Cortex of kidney (tissue), 1 donor: ENCODE measurements around the gene TMEFF1.

Experiments used
- DNase-seq: peaks from one replicate; lab custom pipeline; 2025; lab: John Stamatoyannopoulos, UW

TMEFF1 gene

DNA sequence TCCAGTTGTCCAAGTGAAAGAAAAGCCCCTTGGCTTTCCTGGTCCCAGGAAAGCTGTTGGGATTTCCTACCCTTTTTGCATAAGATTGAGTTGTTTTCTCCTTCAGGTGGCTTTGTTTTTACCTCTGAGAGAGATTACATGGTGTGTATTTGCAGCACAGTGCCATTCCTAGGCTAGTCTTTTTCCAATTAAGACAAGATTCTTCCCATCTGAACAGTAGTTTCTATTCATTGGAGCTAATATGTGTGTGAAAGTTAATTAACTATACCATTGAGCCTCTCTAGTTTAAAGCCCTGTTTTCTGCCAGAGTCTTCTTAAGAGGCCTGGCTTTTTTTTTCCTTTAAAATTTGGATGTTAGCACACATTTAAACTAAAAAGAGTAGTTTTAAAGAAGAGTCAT lies 25.9 kb upstream of the TMEFF1 start:
- DNase-seq: no peak

DNA sequence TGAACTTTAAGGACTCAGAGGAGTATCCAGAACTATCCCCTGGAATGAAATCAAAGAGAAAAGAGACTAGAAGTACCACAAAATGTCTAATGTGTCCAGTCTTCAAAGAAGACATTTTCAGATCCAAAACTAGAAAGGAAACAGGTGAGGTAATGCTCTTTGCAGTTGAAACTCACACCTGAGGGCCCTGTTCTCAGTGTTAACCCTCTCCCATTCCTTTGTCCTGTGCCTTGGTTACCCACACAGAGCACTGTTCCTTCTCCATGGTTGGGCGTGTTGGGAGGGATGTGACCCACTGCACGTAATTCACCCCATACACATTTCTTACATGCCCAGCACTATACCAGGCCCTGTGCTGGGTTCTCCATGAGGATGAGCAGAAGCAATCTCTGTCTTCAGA lies 24.7 kb upstream of the TMEFF1 start:
- no peak for DNase-seq

DNA sequence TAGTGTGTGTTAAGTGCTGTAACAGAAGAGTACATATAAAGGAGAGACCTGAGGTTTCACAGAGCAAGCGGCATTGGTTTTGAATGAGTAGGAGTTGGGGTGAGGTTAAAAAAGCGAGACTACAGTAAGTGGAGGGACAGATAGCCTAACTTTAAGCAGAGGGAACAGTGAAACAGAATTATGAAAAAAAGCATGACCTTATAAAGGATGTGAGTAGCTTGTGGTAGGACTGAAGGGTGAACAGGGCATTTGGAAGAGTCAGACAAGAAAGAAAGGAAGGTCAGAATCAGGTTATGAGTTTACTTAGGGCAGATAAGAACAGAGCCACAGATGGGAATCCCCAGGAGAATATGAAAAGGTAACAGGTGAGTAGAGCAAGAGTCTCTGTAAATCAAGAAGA lies 23.5 kb upstream of the TMEFF1 start:
- no peak for DNase-seq

DNA sequence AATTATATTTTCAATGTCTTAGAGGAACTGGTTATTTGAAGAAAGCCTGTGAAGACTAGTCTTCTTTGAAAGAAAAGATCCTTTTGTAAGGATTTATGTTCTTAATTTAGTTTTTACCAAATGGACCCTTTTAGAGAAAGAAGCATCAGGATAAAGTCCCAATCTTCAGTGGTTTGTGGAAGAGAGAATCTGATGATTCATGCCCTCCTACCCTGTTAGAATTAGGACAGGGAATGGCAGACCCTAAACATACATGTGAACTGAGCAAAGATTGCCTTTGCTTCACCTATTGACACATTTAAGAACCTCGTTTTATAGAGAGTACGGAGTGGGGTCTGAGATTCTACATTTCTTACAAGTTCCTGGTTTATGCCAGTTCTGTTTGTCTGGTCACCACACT lies 20.1 kb upstream of the TMEFF1 start:
- no peak for DNase-seq

DNA sequence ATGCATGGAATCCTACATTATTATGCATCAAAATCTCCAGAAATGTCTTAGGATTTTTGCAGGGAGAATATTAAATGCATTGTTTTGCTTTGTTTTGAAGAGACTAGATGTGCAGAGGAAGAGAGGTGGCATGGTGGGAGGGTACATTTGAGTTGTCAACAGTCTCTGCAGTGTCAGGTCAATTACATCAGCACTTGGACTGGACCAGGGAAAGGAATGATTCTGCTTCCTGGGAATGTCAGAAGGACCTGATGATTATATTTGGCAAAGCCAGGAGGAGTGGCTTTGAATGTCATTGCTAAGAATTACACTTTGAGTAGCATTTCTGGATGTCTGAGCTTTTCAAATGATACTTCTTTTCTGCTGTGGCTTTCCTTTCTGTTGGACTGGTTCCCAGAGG lies 17.5 kb upstream of the TMEFF1 start:
- DNase-seq: no peak

DNA sequence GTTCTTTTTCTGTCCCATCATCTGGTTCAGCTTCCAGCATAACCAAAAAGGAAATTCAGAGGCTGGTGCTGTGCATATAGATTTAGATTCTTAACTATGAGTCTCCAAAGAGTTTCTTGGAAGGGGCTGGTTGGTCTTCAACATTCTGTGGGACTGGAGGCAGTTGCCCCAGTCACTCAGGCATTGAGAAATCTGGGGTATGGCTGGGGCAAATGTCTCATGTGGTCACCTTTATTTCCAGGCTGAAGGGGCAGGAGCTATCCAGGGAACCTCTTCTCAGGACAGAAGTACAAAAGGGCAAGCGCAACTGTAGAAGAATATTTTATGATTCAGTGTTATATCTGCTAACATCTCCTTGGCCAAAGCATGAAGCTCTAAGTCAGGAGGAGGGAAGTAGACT lies 15.4 kb upstream of the TMEFF1 start:
- no peak for DNase-seq

DNA sequence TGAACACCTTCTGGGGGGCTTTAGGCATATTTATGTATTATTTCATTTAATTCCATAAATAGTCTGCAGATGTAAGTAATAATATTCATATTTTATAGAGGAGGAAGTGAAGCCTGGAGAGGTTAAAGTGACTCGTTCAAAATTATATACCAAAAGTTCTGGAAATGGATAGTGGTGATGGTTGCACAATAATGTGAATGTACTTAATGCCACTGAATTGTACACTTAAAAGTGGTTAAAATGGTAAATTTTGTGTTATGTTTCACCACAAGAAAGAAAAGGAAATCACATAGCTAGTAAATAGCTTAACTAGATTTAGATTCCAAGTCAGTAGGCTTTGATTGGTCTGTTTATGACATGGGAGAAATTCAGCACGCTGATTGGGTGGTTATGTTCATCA lies 13.0 kb upstream of the TMEFF1 start:
- no peak for DNase-seq

DNA sequence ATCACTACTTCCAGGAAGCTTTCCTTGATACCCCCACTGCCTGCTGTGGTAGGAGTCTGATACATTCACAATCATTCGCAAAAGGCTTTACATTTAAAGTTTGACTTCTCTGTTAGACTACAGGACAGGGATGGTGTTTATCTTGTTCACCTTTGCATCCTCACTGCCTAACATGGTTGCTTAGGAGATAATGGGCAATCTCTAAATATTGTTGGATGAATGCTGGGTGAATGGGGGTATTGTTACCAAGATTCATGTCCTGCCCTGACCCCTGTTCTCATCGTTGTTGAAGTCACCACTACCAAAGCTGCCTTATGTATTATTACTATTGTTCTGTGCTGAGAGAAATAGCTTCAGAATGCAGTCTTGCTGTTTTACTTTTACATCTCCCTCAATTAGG lies 7.7 kb upstream of the TMEFF1 start:
- no peak for DNase-seq

DNA sequence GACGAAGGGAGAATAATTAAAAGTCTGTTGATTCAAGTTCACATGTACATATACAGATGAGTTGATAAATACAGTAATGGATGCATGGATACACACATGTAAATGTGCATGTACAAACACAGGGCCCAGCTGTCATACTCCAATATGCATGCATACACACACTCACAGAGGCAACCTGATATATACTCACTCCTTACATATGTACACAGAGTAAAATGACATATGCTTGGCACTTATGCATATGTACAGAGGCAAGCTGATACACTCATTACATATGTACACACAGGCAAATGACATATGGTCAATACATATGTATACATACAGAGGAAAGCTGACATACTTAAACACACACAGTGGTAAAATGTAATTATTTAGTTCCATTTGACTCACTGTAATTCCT lies 7.2 kb upstream of the TMEFF1 start:
- no peak for DNase-seq

DNA sequence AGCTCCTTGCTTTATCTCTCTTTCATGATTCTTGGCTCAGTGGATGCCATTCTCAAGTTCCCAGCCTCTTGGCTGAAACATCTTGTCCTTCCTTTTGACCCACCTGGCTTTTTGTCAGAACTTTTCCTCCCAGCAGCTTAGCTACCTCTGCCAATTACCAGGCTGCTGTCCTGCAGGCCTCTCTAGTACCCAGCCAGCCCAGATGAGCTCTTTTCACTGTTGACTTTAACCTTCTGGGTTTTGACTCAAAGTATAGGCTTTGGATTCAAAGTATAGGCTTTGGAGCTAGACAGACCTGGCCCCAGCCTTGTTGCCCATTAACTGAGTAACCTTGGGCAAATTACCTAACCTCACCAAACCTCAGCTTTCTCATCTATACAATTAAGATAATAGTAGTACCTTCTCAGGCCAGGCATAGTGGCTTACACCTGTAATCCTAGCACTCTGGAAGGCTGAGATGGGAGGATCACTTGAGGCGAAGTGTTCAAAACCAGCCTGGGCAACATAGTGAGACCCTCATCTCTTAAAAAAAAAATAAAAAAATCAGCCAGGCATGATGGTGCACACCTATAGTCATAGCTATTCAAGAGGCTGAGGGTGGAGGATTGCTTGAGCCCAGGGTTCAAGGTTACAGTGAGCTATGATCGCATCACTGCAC lies 6.6 kb upstream of the TMEFF1 start:
- DNase-seq: no peak

DNA sequence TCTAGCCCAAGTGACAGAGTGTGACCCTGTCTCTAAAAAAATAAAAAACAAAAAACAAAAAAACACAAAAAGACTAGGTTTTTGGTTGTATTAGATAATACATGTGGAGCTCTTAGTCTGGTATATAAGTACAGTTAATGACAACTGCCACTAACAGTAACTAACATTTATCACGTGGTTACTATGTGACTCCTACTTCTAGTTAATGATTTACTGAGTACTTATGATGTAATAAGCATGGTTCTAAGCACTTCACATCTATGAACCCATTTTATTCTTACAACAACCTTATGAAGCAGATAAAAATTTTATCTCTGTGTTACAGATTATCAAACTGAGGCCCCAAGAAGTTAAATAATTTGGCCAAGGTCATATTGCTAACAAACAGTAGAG lies 6.1 kb upstream of the TMEFF1 start:
- DNase-seq: no peak

DNA sequence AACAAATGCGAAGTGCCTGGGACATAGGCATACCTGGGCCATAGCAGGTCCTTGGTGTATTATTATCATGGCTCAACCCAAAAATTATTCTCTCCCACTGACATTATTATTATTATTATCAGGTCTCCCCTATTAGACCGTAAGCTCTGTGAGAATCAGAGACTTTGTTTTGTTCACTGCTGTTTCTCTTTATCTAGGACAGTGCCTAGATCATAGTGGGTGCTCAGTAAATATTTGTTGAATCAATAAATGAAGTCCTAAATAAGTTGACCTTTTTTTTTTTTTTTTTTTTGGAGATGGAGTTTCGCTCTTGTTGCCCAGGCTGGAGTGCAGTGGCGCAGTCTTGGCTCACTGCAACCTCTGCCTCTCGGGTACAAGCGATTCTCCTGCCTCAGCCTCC lies 4.9 kb upstream of the TMEFF1 start:
- no peak for DNase-seq

DNA sequence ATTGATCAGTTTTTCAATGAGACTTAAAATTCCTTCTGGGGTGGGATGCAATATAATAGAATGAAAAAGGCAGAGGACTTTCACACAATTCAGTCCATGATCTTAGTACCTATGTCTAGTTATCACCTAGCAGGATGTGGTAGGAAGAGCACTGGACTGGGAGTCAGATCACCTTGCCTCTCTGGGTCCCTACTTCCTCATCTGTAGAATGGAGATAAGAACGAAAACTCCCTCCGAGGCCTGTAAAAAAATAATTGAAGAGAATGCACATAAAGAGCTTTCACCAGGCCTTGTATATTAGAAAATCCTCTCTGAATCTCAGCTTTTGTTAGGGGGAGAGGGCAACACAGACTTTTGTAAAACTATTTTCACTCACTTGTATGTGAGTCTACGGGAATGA lies 681 bp upstream of the TMEFF1 start:
- no peak for DNase-seq

DNA sequence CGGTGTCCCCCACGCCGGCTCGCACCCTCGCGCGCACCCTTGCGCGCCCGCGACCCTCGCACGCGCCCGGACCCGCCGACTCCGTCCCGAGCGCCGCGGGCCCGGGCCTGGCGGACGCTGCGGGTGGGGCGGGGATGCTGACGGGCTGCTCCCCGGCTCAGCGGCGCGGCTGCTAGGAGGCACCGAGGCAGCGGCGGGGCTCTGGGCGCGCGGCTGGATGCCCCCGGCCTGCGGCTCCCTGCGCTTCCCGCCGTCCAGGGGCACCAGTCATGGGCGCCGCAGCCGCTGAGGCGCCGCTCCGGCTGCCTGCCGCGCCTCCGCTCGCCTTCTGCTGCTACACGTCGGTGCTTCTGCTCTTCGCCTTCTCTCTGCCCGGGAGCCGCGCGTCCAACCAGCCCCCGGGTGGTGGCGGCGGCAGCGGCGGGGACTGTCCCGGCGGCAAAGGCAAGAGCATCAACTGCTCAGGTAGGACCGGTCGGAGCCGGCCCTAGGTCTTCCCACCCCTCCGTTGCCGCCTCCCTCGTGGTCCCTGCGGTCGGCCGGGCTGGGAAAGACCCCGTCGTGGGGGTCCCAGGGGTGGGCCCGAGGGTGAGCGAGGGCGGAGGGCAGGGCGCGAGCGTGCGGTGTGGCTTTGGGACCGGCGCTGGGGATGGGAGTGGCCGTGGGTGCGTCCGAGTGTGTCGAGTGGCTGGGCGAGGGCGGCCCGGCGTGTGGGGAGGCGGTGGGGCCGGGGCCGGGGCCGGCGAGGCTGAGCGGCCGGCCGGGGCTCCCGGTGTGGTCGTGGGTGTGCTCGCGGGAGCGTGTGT lies 530 bp downstream of the TMEFF1 start:
- no peak for DNase-seq

DNA sequence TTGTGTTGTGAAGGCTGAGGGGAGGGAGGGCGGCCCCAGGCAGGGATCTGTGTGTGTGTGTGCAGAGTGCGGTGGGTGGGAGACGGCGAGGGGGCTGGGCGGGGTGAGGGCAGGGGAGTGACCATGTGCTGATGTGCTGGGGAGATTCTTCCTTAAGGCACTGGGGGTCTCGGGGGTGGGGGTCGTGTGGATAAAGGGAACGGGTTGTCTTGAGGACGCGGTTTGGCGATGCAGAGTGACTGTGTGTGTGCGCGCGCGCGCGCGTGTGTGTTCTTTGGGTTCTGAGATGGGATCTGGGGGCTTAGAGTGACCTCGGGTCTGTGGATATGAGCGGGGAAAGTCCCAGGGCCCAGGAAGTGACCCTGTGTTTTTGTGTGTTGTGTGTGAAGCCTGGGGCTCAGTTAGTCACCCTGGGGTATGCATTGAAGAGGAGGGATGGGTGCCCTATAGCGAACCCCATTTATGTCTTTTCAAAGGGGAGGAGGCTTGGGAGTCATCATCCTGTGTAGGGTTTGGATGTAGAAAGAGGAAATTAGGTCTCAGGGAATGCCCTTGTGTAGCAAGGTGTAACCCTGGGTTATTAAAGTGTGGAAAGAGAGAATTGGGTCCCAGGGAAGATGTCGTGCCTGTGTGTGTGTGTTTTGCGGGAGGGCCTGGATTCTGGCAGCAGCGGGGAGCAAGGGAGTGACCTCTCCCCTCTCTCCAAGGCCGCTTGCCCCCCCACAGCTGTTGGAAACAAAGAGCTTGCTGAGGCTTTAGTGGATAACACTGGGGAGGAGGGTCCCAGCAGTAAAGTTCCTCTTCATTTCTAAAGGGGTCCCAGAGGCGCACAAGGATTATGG lies 1.4 kb downstream of the TMEFF1 start:
- DNase-seq: no peak

DNA sequence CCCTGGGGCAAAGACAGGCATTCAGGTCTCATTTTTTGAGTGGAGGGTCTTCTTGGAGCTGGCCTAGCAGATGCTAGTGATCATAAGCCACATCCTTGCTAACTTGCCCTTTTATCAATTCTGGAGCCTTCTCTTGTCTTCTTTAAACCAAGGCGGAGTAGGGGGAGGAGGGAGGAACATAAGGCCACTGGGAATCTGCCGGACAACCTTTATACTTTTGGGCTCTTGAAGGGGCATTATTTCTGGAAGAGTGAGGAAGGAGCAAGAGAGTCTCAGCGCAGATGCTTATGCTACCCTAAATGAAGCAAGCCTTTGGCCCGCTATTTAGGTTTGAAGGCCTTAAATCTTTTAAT lies 2.0 kb downstream of the TMEFF1 start:
- DNase-seq: no peak

DNA sequence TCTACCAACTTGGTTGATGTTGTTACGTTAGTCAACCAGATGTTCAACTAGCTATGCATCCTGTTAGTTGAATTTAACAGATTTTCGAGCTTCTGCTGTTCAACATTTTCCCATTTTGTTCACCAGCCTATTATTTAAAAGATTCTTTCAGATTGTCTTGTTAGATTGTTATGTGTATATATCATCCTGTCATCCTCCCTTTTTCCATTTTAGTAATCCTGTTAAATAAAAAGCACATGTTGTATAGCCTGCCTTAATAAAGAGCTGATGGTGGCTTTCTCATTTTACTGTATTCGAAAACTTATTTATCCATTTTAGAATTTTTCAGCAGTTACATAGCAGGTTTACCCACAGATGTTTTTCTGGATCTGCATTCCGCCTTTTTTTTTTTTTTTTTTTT lies 4.3 kb downstream of the TMEFF1 start:
- DNase-seq: no peak

DNA sequence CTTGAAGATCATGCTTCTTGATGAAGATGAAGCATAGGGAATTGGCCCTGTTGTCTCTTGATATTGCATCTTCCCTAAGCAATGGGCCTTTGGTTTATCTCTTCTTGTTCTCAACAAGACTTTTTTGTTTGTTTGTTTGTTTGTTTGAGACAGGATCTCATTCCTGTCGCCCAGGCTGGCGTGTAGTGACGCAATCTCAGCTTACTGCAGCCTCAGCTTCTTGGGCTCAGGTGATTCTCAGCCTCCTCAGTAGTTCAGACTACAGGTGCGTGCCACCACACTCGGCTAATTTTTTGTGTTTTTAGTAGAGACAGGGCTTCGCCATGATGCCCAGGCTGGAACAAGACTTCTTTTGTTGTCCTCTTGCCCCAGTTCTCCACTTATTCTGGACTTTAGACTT lies 5.2 kb downstream of the TMEFF1 start:
- DNase-seq: no peak

DNA sequence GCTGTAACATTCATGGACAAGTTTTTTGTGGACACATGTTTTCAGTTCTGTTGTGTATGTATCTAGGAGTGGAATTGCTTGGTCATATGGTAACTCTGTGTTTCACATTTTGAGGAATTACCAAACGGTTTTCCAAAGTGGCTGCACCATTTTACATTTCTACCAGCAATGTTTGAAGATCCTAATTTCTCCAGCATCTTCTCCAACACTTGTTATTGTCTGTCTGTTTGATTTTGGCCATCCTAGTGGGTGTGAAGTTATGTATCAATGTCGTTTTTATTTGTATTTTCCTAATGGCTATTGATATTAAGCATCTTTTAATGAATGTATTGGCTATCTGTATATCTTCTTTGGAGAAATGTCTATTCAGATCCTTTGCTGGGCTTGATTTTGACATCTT lies 6.9 kb downstream of the TMEFF1 start:
- DNase-seq: no peak

DNA sequence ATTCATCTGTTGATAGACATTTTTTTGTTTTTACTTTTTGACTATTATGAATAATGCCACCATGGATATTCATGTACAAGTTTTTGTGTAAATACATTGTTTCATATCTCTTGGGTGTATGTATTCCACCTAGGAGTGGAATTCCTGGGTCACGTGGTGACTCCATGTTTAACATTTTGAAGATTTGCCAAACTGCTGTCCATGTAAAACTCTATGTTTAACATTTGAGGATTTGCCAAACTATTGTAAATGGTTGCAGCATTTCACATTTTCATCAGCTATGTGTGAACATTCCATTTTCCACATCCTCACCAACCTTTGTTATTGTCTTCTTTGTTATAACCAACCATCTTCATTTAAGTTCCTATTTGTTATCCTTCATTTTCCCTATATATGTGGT lies 12.2 kb downstream of the TMEFF1 start:
- no peak for DNase-seq

DNA sequence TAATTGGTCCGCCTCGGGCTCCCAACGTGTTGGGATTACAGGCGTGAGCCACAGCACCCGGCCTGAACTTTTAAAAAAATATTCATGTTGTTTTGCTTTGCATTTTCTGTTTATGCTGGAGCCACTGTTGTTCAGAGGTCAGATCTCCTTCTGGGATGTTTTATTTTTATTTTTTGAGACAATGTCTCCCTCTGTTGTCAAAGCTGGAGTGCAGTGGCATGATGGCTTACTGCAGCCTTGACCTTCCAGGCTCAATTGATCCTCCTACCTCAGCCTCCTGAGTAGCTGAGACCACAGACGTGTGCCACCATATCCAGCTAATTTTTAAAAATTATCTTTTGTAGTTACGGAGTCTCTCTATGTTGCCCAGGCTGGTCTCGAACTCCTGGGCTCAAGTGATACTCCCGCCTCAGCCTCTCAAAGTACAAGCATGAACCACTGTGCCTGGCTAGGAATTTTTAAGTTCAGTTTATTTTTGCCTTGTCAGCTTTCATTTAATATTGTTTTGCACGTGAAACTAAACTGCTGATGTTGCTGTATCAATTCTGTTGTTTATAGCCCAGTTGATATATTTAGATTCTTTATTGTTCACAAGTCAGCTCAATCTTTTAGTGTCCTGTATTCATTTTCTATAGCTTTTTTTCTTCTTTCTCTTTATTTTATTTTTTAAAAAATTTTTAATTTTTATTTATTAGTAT lies 13.7 kb downstream of the TMEFF1 start:
- DNase-seq: no peak

DNA sequence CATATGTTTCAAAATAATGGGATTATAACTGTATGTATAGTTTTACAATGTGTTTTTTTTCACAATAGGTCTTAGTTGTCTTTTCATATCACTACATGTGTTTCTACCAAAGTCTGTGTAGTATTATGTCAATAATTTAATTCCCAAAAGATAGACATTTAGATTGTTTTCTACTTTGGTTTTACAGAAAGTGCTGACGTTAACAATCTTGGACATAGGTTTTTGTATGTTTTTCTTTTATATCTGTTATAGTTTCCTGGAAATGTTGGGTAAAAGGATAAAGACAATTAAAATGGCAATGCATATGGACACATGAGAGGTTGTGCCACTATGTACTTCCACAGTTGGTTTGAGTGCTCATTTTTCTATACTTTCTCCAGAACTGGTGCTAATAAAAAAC lies 15.2 kb downstream of the TMEFF1 start:
- DNase-seq: no peak

DNA sequence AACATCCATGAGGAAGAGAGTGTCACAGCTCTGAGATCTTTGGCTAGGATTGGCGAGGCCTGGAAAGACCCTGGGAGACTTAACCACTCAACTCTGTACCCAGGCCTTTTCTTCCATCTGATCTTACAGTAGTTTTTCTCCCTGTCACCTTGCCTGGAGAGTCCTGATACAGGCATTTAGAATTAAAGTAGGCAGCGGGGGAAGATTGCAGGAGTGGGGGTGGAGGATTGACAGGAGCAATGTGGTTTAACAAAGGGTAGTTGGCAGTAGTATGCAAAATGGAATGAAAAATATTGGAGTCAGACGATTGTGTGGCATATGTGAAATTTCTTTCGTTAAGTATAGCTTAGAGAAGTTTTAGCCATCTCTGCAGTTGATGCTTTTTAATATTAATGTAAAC lies 16.9 kb downstream of the TMEFF1 start:
- DNase-seq: no peak
